Natural killer cell treated with Interleukin-12 subunit alpha and Interleukin-12 subunit beta and Interleukin-15 and Interleukin-18, amount 100 ng/mL, for 72 hours (primary cell): ENCODE data around the gene AGO3. TPM values are rescaled to one million over a fixed set of nuclear protein-coding genes. Genes with fewer than 3 reads are reported as not detected.
A peak's percentile ranks its signal among the peaks of the same experiment; 100 is the strongest.

ENCODE experiments used
- ATAC-seq, 2 donors: fragments of 150-1000 bp; cut with Tn5 transposase in 1 of 2; sonication (Bioruptor Pico), chemical (Tn5 transposase) in 1 of 2; 2 replicates each; pipeline ENCODE4 v1.10.0; 2021
- DNase-seq: peaks from one replicate; pipeline ENCODE4 v3.0.0; 2022; ENCODE audit warnings: low spot score
- H3K27ac Mint-ChIP-seq, 2 donors: 1 replicate in 1 of 2; 2 replicates in 1 of 2; pipeline ENCODE4 v1.8.0; 2022; ENCODE audit warnings: mixed read lengths in 2 of 2, mild to moderate bottlenecking in 1 of 2, moderate library complexity in 1 of 2
- H3K27me3 Mint-ChIP-seq, 2 donors: 1 replicate in 1 of 2; 2 replicates in 1 of 2; pipeline ENCODE4 v1.8.0; 2022; ENCODE audit warnings: mixed read lengths in 2 of 2
- H3K36me3 Mint-ChIP-seq: one replicate; pipeline ENCODE4 v1.8.0; 2022; ENCODE audit warnings: mixed read lengths
- H3K4me1 Mint-ChIP-seq, 2 donors: 1 replicate in 1 of 2; 2 replicates in 1 of 2; pipeline ENCODE4 v1.8.0; 2022; ENCODE audit warnings: low read depth in 2 of 2, mixed read lengths in 2 of 2, mild to moderate bottlenecking in 1 of 2
- H3K4me3 Mint-ChIP-seq: one replicate; pipeline ENCODE4 v1.8.0; 2022; ENCODE audit warnings: mixed read lengths
- H3K9me3 Mint-ChIP-seq: 2 replicates; pipeline ENCODE4 v1.8.0; 2022; ENCODE audit warnings: mixed read lengths
- total RNA-seq, 2 donors: library from RNA; stranded (reverse); gene quantifications; one replicate each; pipeline ENCODE4 v1.2.3, GENCODE V29; 2022

The AGO3 gene
- total RNA-seq, 2 donors from 2014 or later = 37.7 to 56.5 TPM

- ATAC-seq (no peak), DNase-seq (no peak)
- H3K36me3 Mint-ChIP-seq = peaks cover 18% of the 10 kb centered on the region
- no peak overlapping the region for H3K4me3 Mint-ChIP-seq
- H3K9me3 Mint-ChIP-seq = no peaks in the 10 kb centered on the region
- no peaks in the 10 kb centered on the region for H3K4me1 Mint-ChIP-seq
- peak overlapping the region in 1 of 2 donors; percentile 6 for H3K27ac Mint-ChIP-seq
- no peaks in the 10 kb centered on the region for H3K27me3 Mint-ChIP-seq
These were observed 120.9 kb downstream of the AGO3 start for GRCh38 chr1:36051821-36052220.

DNA sequence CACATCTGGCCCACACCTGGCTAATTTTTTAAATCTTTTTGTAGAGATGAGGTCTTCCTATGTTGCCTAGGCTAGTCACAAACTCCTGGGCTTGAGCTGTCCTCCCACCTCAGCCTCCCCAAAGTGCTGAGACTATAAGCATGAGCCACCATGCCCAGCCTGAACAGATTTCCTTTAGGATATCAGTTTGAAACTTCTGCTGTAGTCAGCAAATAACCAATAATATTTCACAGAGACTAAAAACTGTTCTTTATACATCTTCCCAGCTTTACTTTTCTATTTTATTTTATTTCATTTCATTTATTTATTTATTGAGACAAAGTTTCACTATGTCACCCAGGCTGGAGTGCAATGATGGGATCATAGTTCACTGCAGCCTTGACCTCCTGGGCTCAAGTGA lies 123.1 kb downstream of the AGO3 start:
- no peak for ATAC-seq
- no peaks in the 10 kb centered on the region for H3K27me3 Mint-ChIP-seq

DNA sequence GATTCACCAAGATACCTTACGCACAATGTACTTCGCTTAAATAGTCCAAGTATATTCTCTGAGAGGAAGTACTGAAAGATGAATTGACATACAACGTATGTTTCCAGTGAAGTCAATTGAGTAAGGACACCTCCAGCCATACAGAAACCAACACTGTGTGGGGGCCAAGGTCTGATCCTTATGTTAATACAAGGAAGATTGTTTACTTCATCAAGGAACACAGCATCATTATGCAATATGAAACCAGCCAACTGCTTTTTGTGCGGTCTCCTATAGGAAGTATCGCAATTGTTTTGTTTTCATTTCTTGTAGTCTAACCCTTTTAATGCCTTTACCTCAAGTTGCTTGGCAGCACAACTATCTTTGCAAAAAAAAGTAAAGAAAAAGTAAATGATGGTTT lies 124.8 kb downstream of the AGO3 start:
- no peaks in the 10 kb centered on the region for H3K36me3 Mint-ChIP-seq
- H3K4me3 Mint-ChIP-seq = no peak overlapping the region
- no peaks in the 10 kb centered on the region for H3K27me3 Mint-ChIP-seq
- no peaks in the 10 kb centered on the region for H3K4me1 Mint-ChIP-seq
- no peaks in the 10 kb centered on the region for H3K9me3 Mint-ChIP-seq
- no peak for DNase-seq
- no peak for ATAC-seq
- no peak overlapping the region for H3K27ac Mint-ChIP-seq

More for the DNA sequence above, 123.1 kb downstream of the AGO3 start:
- Mint-ChIP-seq H3K36me3 (no peaks in the 10 kb centered on the region), H3K4me3 (no peak overlapping the region), H3K27ac (no peak overlapping the region), H3K4me1 (no peaks in the 10 kb centered on the region), H3K9me3 (no peaks in the 10 kb centered on the region)
- no peak for DNase-seq

GRCh38 chr1:36062315-36062714 lies 131.4 kb downstream of the AGO3 start:
- no peak for DNase-seq
- Mint-ChIP-seq H3K4me3 (no peak overlapping the region), H3K27me3 (no peaks in the 10 kb centered on the region), H3K27ac (no peak overlapping the region), H3K9me3 (no peaks in the 10 kb centered on the region), H3K4me1 (no peaks in the 10 kb centered on the region), H3K36me3 (no peaks in the 10 kb centered on the region)
- no peak for ATAC-seq

GRCh38 chr1:36067871-36068270 lies 137.0 kb downstream of the AGO3 start:
- Mint-ChIP-seq H3K4me3 (no peak overlapping the region), H3K9me3 (no peaks in the 10 kb centered on the region), H3K27ac (no peak overlapping the region), H3K36me3 (no peaks in the 10 kb centered on the region), H3K4me1 (no peaks in the 10 kb centered on the region), H3K27me3 (no peaks in the 10 kb centered on the region)
- ATAC-seq (no peak), DNase-seq (no peak)

DNA sequence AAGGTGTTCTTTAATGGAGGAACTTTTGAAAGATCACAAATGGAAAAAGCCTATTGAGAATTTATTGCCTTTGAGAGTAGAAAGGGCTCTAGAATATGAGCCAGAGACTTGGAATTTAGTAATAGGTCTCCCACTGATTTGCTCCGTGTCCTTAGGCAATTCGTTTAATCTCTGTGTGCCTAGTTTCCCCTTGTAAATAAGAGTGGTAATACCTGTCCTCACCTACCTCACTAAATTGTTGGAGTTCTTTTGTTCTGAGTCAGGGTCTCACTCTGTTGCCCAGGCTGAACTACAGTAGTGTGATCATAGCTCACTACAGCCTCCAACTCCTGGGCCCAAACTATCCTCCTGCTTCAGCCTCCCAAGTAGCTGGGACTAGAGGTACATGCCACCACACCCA lies 138.0 kb downstream of the AGO3 start:
- no peaks in the 10 kb centered on the region for H3K9me3 Mint-ChIP-seq
- no peaks in the 10 kb centered on the region for H3K36me3 Mint-ChIP-seq
- H3K4me3 Mint-ChIP-seq = no peak overlapping the region
- no peak overlapping the region for H3K27ac Mint-ChIP-seq
- no peaks in the 10 kb centered on the region for H3K27me3 Mint-ChIP-seq
- no peaks in the 10 kb centered on the region for H3K4me1 Mint-ChIP-seq
- DNase-seq = no peak
- ATAC-seq = no peak

DNA sequence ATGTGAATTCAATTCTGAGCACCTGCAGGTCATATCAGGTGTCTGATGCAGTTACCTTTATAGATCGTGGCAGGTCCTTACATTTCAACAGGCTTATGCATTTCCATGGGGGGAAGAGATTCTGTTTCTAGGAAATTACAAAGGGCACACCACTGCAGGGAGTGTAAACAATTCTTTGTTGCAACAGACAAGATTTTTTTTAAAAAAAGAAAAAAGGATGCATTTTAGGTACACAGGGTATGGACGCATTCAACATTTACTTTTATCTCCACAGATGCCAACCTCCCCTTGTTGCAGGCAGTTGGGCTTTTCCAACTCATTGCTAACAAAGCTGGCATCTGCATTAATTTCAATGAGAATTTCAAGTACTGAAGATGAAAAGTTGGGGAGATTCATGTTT lies 139.4 kb downstream of the AGO3 start:
- ATAC-seq = no peak
- H3K27ac Mint-ChIP-seq = no peak overlapping the region
- no peaks in the 10 kb centered on the region for H3K9me3 Mint-ChIP-seq

GRCh38 chr1:36076979-36077573 lies 146.2 kb downstream of the AGO3 start:
- H3K36me3 Mint-ChIP-seq = no peaks in the 10 kb centered on the region

More for the DNA sequence above, 139.4 kb downstream of the AGO3 start:
- DNase-seq = no peak
- Mint-ChIP-seq H3K27me3 (no peaks in the 10 kb centered on the region), H3K4me1 (no peaks in the 10 kb centered on the region), H3K4me3 (no peak overlapping the region), H3K36me3 (no peaks in the 10 kb centered on the region)

DNA sequence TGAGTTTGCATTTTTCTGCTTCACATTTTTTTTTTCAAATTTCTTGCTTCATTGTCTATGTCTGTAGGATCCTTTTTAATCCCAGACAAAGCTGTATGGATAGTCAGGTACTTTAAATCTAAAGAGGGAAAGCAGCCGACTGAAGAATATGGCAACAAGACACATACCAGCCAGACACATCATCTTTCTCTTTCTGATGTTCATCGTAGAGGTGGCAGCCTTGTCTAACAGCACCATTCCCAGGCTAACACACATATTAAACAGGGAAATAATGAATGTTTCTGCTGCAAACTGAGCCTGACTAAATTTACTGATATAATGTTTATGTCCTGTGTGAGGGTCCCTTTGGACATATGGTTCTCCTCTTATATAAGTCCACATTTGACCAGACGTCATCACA lies 149.3 kb downstream of the AGO3 start:
- no peaks in the 10 kb centered on the region for H3K9me3 Mint-ChIP-seq
- no peak overlapping the region for H3K4me3 Mint-ChIP-seq
- no peaks in the 10 kb centered on the region for H3K4me1 Mint-ChIP-seq
- no peak overlapping the region for H3K27ac Mint-ChIP-seq
- no peaks in the 10 kb centered on the region for H3K36me3 Mint-ChIP-seq
- no peak for ATAC-seq
- DNase-seq = no peak
- peaks cover 8 to 11% of the 10 kb centered on the region in 2 donors for H3K27me3 Mint-ChIP-seq

More at GRCh38 chr1:36076979-36077573, 146.2 kb downstream of the AGO3 start:
- DNase-seq = no peak
- Mint-ChIP-seq H3K27me3 (peaks cover 4 to 6% of the 10 kb centered on the region in 2 donors), H3K4me1 (no peaks in the 10 kb centered on the region), H3K9me3 (no peaks in the 10 kb centered on the region), H3K4me3 (no peak overlapping the region), H3K27ac (no peak overlapping the region)
- no peak for ATAC-seq

- Mint-ChIP-seq H3K9me3 (no peaks in the 10 kb centered on the region), H3K27ac (no peak overlapping the region), H3K4me3 (no peak overlapping the region), H3K4me1 (no peaks in the 10 kb centered on the region), H3K36me3 (no peaks in the 10 kb centered on the region), H3K27me3 (peaks cover 8 to 11% of the 10 kb centered on the region in 2 donors)
- no peak for DNase-seq
- ATAC-seq = no peak
These were observed 149.9 kb downstream of the AGO3 start for GRCh38 chr1:36080801-36081200.

GRCh38 chr1:36081926-36082485 lies 151.1 kb downstream of the AGO3 start:
- H3K27me3 Mint-ChIP-seq = peaks cover 8 to 11% of the 10 kb centered on the region in 2 donors
- H3K9me3 Mint-ChIP-seq = no peaks in the 10 kb centered on the region
- no peak for ATAC-seq
- H3K36me3 Mint-ChIP-seq = no peaks in the 10 kb centered on the region
- no peak overlapping the region for H3K27ac Mint-ChIP-seq
- DNase-seq = no peak
- no peak overlapping the region for H3K4me3 Mint-ChIP-seq
- no peaks in the 10 kb centered on the region for H3K4me1 Mint-ChIP-seq

DNA sequence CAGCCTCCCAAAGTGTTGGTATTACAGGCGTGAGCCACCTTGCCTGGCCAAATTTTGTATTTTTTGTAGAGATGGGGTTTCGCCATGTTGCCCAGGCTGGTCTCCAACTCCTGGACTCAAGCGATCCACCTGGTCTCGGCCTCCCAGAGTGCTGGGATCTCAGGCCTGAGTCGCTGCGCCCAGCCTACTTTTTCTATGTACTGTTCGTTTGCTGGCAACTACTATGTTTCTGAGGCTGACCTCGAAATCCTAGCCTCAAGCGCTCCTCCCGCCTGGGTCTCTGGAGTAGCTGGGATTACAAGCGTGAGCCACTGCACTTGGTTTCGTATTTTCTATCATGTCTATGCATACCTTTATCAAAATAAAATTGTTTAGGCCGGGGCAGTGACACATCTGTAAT lies 152.3 kb downstream of the AGO3 start:
- no peak overlapping the region for H3K27ac Mint-ChIP-seq
- H3K4me1 Mint-ChIP-seq = no peaks in the 10 kb centered on the region
- H3K27me3 Mint-ChIP-seq = peaks cover 8 to 11% of the 10 kb centered on the region in 2 donors
- no peaks in the 10 kb centered on the region for H3K36me3 Mint-ChIP-seq
- no peaks in the 10 kb centered on the region for H3K9me3 Mint-ChIP-seq
- DNase-seq (no peak), ATAC-seq (no peak)
- H3K4me3 Mint-ChIP-seq = no peak overlapping the region

GRCh38 chr1:36083635-36084496 lies 153.0 kb downstream of the AGO3 start, which contains the start of gene TEKT2:
Gene TEKT2, plus strand, starts transcription at chr1:36084094. Its CDS starts 828 bp downstream, at chr1:36084922.
- DNase-seq (no peak), ATAC-seq (no peak)
- no peaks in the 10 kb centered on the region for H3K9me3 Mint-ChIP-seq
- H3K4me3 Mint-ChIP-seq = no peak within 1 kb of the TSS
- H3K27me3 Mint-ChIP-seq = peaks cover 8 to 11% of the 10 kb centered on the region in 2 donors
- H3K36me3 Mint-ChIP-seq = no peaks in the 10 kb centered on the region
- no peaks in the 10 kb centered on the region for H3K4me1 Mint-ChIP-seq
- H3K27ac Mint-ChIP-seq = no peak within 1 kb of the TSS

GRCh38 chr1:36084497-36085115 lies 153.7 kb downstream of the AGO3 start:
- ATAC-seq (no peak), DNase-seq (no peak)
- Mint-ChIP-seq H3K36me3 (peaks cover 4% of the 10 kb centered on the region), H3K4me1 (peaks cover 3 to 5% of the 10 kb centered on the region in 2 donors), H3K9me3 (no peaks in the 10 kb centered on the region), H3K27ac (no peak overlapping the region), H3K4me3 (no peak overlapping the region), H3K27me3 (peaks cover 8 to 11% of the 10 kb centered on the region in 2 donors)
